ENCODE results near the gene NOS1. TPM values are rescaled to one million over a fixed set of nuclear protein-coding genes. Genes with fewer than 3 reads are reported as not detected.

The NOS1 gene
- total and polyA plus RNA-seq, 2 of the 8 experiments (the other 6 are each of a cell fraction or from before 2014, with no cell fraction given), result 1.5 to 2.0 TPM

DNA sequence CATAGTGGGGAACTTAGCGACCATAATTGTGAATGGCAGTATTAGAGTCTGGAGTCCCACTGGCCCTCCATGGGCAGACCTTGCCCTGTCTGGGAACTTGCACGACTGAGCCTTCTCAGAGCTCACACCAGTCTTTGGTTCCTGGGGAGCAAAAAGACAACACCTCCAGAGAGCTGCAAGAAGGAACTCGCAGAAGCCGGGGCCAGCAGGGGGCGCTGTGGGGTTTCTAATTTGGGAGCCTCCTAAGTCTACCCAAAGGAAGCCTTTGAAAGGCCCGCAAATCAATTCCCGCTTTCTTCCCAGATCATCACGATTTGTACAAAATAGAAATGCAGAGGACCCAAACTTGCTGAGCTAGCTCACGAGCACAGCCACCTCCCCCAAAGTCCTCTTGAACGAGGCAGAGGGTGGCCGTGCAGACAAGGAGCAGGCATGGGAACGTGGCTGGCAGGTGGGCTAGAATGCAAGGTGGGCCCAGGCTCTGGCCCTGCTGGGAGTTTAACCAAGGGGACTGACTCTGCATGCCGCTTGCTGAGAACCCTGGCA is 124.9 kb downstream of the NOS1 start (continued):
- TF ChIP-seq, protein P1, sequence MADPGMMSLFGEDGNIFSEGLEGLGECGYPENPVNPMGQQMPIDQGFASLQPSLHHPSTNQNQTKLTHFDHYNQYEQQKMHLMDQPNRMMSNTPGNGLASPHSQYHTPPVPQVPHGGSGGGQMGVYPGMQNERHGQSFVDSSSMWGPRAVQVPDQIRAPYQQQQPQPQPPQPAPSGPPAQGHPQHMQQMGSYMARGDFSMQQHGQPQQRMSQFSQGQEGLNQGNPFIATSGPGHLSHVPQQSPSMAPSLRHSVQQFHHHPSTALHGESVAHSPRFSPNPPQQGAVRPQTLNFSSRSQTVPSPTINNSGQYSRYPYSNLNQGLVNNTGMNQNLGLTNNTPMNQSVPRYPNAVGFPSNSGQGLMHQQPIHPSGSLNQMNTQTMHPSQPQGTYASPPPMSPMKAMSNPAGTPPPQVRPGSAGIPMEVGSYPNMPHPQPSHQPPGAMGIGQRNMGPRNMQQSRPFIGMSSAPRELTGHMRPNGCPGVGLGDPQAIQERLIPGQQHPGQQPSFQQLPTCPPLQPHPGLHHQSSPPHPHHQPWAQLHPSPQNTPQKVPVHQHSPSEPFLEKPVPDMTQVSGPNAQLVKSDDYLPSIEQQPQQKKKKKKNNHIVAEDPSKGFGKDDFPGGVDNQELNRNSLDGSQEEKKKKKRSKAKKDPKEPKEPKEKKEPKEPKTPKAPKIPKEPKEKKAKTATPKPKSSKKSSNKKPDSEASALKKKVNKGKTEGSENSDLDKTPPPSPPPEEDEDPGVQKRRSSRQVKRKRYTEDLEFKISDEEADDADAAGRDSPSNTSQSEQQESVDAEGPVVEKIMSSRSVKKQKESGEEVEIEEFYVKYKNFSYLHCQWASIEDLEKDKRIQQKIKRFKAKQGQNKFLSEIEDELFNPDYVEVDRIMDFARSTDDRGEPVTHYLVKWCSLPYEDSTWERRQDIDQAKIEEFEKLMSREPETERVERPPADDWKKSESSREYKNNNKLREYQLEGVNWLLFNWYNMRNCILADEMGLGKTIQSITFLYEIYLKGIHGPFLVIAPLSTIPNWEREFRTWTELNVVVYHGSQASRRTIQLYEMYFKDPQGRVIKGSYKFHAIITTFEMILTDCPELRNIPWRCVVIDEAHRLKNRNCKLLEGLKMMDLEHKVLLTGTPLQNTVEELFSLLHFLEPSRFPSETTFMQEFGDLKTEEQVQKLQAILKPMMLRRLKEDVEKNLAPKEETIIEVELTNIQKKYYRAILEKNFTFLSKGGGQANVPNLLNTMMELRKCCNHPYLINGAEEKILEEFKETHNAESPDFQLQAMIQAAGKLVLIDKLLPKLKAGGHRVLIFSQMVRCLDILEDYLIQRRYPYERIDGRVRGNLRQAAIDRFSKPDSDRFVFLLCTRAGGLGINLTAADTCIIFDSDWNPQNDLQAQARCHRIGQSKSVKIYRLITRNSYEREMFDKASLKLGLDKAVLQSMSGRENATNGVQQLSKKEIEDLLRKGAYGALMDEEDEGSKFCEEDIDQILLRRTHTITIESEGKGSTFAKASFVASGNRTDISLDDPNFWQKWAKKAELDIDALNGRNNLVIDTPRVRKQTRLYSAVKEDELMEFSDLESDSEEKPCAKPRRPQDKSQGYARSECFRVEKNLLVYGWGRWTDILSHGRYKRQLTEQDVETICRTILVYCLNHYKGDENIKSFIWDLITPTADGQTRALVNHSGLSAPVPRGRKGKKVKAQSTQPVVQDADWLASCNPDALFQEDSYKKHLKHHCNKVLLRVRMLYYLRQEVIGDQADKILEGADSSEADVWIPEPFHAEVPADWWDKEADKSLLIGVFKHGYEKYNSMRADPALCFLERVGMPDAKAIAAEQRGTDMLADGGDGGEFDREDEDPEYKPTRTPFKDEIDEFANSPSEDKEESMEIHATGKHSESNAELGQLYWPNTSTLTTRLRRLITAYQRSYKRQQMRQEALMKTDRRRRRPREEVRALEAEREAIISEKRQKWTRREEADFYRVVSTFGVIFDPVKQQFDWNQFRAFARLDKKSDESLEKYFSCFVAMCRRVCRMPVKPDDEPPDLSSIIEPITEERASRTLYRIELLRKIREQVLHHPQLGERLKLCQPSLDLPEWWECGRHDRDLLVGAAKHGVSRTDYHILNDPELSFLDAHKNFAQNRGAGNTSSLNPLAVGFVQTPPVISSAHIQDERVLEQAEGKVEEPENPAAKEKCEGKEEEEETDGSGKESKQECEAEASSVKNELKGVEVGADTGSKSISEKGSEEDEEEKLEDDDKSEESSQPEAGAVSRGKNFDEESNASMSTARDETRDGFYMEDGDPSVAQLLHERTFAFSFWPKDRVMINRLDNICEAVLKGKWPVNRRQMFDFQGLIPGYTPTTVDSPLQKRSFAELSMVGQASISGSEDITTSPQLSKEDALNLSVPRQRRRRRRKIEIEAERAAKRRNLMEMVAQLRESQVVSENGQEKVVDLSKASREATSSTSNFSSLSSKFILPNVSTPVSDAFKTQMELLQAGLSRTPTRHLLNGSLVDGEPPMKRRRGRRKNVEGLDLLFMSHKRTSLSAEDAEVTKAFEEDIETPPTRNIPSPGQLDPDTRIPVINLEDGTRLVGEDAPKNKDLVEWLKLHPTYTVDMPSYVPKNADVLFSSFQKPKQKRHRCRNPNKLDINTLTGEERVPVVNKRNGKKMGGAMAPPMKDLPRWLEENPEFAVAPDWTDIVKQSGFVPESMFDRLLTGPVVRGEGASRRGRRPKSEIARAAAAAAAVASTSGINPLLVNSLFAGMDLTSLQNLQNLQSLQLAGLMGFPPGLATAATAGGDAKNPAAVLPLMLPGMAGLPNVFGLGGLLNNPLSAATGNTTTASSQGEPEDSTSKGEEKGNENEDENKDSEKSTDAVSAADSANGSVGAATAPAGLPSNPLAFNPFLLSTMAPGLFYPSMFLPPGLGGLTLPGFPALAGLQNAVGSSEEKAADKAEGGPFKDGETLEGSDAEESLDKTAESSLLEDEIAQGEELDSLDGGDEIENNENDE (IDR thresholded peaks at IDR 0.05; ENCODE audit: insufficient replicate concordance, low read length), result no peak
- no peak for TF ChIP-seq SIRT6 (IDR thresholded peaks at IDR 0.05; ENCODE audit: low read length)
- no peak for TF ChIP-seq PHF8 (conservative IDR thresholded peaks at IDR 0.05; ENCODE audit: low read depth, low read length)
- peak; percentile 11 for TF ChIP-seq ASH2L (IDR thresholded peaks at IDR 0.05; ENCODE audit: low read length)
- TF ChIP-seq, protein P2, sequence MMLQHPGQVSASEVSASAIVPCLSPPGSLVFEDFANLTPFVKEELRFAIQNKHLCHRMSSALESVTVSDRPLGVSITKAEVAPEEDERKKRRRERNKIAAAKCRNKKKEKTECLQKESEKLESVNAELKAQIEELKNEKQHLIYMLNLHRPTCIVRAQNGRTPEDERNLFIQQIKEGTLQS (IDR thresholded peaks at IDR 0.05; ENCODE audit: insufficient read depth, low read depth, low read length), result no peak
- TF ChIP-seq, protein P3, sequence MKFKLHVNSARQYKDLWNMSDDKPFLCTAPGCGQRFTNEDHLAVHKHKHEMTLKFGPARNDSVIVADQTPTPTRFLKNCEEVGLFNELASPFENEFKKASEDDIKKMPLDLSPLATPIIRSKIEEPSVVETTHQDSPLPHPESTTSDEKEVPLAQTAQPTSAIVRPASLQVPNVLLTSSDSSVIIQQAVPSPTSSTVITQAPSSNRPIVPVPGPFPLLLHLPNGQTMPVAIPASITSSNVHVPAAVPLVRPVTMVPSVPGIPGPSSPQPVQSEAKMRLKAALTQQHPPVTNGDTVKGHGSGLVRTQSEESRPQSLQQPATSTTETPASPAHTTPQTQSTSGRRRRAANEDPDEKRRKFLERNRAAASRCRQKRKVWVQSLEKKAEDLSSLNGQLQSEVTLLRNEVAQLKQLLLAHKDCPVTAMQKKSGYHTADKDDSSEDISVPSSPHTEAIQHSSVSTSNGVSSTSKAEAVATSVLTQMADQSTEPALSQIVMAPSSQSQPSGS (IDR thresholded peaks at IDR 0.05; ENCODE audit: low read length), result no peak
- 0 out of 2 replicates have a peak, but pooled peaks have one; percentile 35 for TF ChIP-seq CHD2 (IDR thresholded peaks at IDR 0.05; ENCODE audit: low read length)
- TF ChIP-seq JUND (IDR thresholded peaks at IDR 0.05; ENCODE audit: low read length), result no peak
- no peak for TF ChIP-seq YY1 (IDR thresholded peaks at IDR 0.05; ENCODE audit: low read depth, low read length)

All from H1 (cell line).